OCI-LY7 (cell line): ENCODE data around the gene KIRREL1.

Experiments
- CTCF ChIP-seq: fragments of 200-600 bp; sonication (generic); conservative IDR thresholded peaks from 2 replicates; pipeline ENCODE4 v1.5.1; 2014; ENCODE audit warnings: mild to moderate bottlenecking, antibody characterized with exemption, low read length, moderate library complexity, mixed read lengths
- EZH2phosphoT487 ChIP-seq: fragments of 200-600 bp; sonication (generic); IDR thresholded peaks from 2 replicates; pipeline ENCODE4 v1.6.1; 2018; ENCODE audit warnings: low read depth, borderline replicate concordance, mild to moderate bottlenecking, mixed run types, antibody characterized with exemption, low read length, moderate library complexity, mixed read lengths

GRCh38 chr1:158131217-158131616, 137.8 kb downstream of the KIRREL1 start:
- TF ChIP-seq CTCF (no peak), EZH2phosphoT487 (no peak)
